Left ventricle myocardium superior (tissue), 1 donor: ENCODE data around the gene LYRM4. TPM values are rescaled to one million over a fixed set of nuclear protein-coding genes. Genes with fewer than 3 reads are reported as not detected.

Experiments
- ATAC-seq: fragments of 200-7000 bp; cut with Tn5 transposase; one replicate; pipeline ENCODE4 v1.9.1; 2020; ENCODE audit warnings: mild to moderate bottlenecking, moderate library complexity
- DNase-seq: peaks from one replicate; pipeline ENCODE4 v3.0.0-alpha.2; 2020
- intact Hi-C: fragments of 100-400 bp; cut with micrococcal nuclease; formaldehyde crosslinking; loops from one replicate; pipeline ENCODE4 v1.11.0; 2022
- total RNA-seq: library from RNA; stranded (reverse); fragmentation: NEBNext Ultra II Directional; extraction: Animal tissue kit (Norgen Biotek cat#: 25700); gene quantifications from one replicate; pipeline ENCODE4 v1.2.1, GENCODE V29; 2021
- donor health status: DM: no; HTN: yes; CAD: no; lungs with severe emphysema.

LYRM4 gene
- total RNA-seq, 1 donor from 2014 or later: 26.6 TPM

DNA sequence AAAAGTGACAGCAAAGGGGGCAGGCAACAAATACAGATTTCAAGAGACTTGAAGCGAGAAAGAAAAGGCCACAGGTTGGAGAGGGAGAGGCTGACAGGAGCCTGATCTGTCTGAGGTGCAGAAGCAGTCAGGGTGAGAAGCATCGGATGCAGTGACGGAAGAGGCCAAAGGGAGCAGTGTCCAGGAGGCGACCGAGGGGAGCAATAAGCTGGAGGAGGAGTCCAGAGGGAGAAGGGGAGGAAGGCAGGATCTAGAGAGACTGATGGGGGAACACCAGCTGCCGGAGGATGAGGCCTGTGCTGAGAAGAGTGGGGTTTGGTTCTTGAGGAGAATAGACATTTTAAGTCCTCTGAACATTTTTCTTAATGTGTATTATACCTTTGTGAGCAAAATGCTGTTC, 24.3 kb upstream of the LYRM4 start:
- DNase-seq (no peak), ATAC-seq (no peak)
- intact Hi-C loops: no loop called here

DNA sequence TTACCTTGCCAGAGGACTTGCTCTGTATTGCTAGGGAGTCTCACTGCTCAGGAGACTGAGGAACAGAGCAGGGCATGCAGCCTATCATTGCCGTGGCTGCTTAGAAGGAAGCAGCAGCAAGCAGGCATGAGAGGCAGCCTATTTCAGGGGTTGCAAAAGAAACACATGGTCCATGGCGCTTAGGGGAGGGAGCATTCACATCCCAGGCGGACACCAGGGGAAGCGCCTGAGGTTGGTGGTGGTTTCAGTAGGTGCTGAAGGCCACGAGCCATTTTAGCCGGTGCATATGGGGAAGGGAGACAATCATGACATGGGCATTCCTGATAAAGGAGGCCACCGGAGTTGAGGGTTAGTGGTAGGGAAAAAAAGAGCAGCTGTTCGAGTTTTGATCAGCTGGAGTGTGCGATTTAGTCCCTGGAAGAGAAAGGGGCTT, 21.5 kb upstream of the LYRM4 start:
- DNase-seq (no peak), ATAC-seq (no peak)
- intact Hi-C loops: no loop called here

DNA sequence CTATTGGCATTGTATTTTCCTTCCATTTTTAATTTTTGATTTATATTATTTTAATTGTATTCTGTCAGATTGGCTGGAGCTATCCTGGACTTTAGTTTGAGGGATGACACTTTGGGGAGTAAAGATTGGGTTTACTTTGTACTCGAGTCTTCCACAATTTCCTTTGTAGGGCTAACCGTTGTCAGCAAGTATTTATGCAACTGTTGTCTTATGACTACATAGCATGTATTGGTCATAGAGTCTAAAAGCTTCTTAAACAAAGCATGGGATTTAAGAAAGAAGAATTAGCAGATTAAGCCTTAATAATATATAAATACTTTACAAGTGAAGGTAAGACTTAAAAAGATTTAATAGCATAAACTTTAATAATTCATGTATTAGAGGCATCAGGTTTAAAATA, 20.2 kb upstream of the LYRM4 start:
- intact Hi-C loops: no loop called here
- no peak for ATAC-seq
- no peak for DNase-seq

DNA sequence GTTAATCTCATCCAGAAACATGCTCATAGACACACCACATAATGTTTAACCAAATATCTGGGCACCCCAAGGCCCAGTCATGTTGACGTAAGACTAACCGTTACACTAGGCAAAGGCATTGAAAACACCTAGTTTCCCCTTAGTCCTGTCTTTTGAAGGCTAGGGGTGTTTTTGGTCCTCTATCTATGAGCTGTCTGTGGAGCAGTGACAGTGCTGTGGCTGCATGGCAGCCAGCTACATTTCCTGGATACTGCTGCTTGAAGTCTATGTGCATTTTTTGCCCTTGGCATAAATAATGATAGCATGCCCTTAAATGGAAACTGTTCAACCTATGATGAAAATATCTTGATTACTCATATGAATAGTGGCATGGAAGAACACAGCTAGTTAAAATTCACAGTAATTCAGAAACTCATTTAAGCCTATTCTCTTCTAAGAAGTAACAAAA, 19.2 kb upstream of the LYRM4 start:
- no peak for ATAC-seq
- intact Hi-C loops: no loop called here
- DNase-seq: no peak

DNA sequence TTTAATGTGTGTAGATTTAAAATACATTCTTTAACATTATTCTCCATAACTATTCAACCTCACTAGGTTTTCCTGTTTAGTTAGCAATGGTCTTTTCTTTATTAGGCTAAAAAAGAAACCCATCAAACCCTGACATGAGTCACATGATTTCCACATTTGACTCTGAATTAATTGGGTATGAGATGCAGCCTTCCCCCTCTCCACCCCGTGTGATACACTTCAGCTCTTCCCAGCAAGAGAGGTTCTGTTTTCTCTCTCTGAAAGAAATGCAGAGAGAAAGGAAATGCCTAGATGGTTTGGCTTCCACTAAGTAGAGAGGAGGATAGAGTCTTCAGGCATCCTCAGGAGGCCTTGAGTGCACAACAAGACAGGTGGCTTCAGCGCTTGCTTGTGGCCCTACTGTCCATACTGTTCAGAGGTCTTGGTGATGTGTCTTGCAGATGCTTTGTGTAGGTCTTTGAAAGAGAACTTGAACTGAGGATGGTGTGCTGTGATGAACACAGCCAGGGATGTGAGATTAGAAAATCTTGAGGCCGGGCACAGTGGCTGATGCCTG, 17.9 kb upstream of the LYRM4 start:
- ATAC-seq: no peak
- no peak for DNase-seq
- intact Hi-C loops: no loop called here

DNA sequence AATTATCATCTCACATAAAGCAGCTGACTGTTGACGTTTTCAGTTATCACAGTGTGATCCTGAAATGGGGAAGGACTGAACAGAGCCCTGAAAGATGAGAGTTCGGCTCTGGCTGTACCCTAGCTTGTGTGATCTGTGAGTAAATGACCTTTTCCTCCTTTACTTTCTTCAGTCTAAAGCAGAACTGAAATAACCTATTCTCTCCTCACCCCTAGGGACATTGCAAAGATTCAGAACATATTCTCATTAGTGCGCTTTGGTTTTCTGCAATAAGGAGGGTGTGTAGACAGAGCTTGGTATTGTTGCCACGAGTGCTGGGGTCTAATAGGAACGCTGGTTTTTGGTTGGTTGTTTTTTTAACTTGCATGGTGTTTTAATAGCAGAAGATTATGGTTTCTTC, 17.3 kb upstream of the LYRM4 start:
- no peak for ATAC-seq
- intact Hi-C loops: no loop called here
- DNase-seq: no peak

DNA sequence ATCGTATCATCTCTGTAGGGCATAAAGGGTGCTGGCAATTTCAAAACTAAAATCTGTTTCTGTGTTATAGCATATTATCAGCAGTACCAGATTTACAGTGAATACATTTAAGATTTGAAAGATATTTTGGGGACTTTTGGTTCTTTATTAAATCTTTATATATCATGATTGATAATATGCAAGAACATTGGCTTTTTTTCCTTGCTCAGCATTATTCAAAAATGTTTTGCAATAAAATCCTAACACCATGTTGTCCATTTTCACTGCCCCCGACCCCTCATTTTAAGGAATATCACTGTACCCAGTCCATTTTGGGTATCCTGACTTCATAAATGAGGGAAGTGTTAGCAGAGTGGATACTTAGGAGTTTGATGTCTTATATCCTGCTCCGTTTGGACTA, 16.8 kb upstream of the LYRM4 start:
- DNase-seq (no peak), ATAC-seq (no peak)
- intact Hi-C loops: no loop called here

DNA sequence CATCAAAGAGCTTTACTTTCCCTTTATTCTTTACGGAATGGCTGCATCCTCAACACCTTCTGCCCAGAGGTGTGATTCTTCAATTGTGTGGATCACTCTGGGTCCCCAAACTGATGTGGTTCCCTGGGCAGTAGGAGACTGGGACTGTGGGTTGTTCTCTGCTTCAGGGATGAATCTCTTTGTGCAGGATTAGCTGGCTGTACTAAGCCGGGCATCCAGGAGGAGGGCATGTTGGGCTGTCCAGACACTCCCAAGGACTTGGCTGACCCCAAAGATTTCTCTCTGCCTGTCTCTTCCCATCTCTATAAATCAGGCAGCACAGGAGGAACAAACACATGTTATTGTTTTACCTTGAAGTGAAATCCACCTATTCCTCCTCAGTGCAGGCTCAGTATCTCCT, 15.8 kb upstream of the LYRM4 start:
- intact Hi-C loops: no loop called here
- no peak for ATAC-seq

DNA sequence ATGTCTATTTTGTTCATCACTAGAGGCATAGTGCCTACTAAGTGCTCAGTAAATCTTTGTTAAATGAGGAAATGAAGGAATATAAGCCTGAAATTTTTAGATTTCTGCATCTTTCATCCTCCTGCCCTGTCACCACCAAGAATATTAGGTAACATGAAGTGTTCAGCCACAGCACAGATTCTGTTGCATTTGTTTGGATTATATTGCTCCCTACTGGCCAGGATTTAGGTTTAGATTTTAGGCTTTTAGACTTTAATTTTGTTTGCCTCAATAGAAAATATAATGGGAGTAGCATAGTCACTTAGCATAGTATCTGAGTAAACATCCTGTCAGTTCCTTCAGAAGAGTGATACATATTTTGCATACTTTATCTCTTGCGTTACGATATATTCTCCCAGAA, 14.7 kb upstream of the LYRM4 start:
- DNase-seq: no peak
- intact Hi-C loops: no loop called here
- ATAC-seq: no peak

More for the DNA sequence above, 15.8 kb upstream of the LYRM4 start:
- no peak for DNase-seq

DNA sequence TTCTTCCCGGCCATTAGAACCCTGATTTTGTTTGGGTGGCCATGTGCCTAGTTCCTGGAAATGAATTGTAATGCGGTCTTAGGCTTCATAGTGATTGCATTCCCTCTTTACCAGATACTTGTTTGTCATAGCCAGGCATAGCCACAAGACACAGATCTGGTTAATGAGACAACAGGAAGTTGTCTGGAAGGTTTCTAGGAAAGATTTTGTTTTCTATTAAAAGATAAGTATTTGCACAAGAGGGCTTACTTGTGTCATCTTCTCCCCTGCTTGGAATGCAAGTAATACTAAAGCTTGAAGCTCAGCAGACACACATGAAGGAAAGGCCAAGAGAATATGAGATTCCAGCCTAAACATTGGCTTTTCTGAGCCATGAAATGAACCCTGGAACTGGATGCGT, 13.5 kb upstream of the LYRM4 start:
- DNase-seq (no peak), ATAC-seq (no peak)
- intact Hi-C loops: no loop called here

DNA sequence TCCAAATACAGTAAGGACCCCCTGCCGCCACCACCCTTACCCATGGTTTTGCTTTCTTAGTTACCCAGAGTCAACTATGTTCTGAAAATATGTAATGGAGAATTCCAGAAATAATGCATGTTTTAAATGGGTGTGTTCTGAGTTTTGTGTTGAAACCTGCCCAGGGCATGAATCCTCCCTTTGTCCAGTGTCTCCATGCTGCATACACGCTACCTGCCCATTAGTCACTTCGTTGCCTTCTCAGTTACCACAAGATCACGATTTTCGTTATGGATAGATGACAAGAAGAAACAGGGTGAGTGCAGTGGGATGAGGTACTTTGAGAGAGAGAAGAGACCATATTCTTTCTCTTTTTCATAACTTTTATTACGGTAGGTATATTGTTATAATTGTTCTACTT, 11.2 kb upstream of the LYRM4 start:
- DNase-seq: no peak
- intact Hi-C loops: no loop called here
- no peak for ATAC-seq

DNA sequence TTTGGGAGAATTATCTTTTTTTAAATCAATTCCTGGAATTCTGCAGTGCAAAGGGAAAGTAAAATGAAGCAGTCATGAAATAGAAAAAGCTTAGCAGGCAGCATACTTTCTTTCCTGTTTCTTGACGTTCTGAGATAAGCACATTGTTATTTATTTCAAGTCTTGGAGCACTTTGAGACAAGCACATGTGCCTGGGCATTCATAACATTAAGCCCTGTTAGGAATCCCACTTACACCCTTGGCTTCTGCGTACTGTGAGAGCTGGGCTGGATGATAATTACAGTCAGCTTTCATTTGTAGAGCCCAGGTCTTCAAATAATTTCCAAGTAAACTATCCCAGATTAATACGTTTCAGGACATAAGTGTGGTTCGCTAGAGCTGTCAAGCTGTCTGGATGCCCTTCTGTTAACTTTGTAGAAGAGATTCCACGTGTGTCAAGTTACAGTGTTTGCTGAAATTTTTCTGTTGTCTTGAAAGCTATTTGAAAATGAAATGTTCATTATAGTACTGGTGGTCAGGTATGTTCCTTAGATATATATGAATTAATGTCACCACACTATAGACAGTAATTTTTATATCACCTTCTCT, 9.4 kb upstream of the LYRM4 start:
- intact Hi-C loops: no loop called here
- ATAC-seq: no peak
- DNase-seq: no peak

DNA sequence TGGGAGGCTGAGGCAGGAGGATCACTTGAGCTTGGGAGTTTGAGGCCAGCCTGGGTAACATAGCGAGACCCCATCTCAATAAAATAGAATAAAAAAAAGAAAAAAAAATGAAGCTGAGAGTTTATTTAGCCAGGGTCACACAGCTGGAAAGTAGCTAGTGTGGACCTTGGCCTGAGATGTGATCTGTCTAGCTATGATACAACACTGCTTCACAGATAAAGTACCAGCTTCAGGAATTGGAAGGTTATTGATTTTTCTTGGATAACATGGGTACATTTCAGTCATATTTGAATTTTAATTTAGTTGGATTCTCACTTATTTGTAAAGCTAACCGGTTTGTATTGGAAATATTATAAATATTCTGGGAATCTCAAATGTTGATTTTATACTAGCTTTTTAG, 5.7 kb upstream of the LYRM4 start:
- ATAC-seq (no peak), DNase-seq (no peak)
- intact Hi-C loops: no loop called here

DNA sequence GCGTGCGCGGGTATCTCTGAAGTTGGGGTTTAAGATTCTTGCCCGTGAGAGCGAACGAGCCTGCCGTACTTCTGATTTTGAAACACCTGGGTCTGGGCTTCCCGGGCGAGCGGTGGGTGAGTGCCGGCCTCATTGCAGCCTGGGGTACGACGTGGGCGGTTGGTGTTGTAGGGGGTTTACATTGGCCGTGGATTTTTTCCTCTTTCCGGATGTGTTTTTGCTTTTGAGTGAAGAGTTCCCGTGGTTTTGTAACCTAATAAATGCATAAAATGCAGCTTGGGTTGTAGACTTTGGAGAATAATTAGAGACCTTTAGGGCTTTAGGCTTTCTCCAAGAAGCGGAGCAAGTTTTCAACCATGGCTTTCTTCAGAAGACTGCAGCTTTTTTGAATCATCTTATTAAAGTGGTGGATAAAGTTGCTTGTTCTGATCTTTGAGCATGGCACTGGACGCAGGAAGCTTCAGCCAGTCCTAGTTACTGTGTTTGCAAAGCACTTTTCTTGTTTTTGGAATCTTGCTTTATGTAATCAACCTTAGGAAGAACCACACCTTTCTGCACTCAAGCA, 877 bp upstream of the LYRM4 start:
- no peak for DNase-seq
- intact Hi-C loops: no loop called here
- ATAC-seq: no peak

DNA sequence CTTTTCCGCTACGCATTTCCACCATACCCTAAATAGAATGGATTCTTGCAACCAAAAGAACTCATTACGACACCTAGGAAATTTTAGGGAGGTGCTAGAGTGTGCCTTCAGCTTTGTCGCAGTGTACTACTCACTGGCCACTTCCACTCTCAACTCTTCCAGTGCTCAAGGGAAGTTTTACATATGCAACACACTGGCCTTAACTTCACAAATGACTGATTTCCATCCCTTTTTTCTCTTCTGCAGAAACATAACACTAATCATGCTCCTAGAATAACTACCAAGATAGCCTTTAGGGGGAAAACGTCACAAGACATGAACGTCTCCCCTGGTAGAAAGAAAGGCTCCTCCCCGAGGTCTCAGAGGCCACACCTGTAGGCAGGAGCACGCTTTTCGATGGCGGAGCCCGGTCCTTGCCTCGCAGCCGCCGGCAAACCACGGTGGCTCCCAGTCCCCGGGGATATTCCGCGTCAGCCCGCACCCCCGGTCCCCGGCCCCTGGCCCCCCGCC, 584 bp downstream of the LYRM4 start:
- ATAC-seq: peak; percentile 60
- intact Hi-C loops: no loop called here
- DNase-seq: peak; percentile 55

DNA sequence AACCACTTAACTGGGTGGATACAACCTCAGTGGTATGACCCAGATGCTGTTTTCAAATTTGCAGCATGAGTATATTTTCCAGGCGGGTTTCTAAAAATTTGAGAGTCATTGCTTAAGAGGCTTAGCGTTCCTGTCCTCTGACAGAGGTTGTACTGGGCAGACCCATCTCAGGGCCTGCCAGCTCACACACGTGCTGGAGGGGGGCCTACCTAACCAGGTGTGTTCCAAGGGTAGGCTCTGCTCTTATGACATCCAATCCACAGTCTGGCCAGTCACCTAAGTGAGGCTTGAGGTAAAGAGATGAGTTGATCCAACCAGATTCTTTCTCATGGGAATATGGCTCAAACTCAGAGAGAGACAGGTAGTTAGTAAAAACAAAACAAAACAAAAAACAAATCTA, 1.3 kb downstream of the LYRM4 start:
- DNase-seq (no peak), ATAC-seq (no peak)
- intact Hi-C loops: no loop called here

DNA sequence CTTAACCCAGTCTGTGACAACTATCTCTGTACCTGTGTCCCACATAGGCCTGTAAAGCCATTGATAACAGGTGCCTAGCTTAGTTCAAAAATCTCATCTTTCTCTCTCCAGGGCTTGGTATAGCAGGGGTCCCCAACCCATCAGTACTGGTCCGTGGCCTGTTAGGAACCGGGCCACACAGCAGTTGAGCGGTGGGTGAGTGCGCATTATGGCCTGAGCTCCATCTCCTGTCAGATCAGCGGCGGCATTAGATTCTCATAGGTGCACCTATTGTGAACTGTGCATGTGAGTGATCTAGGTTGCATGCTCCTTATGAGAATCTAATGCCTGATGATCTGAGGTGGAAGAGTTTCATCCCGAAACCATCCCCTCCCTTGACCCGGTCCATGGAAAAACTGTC, 3.4 kb downstream of the LYRM4 start:
- DNase-seq (no peak), ATAC-seq (no peak)
- intact Hi-C loops: no loop called here

DNA sequence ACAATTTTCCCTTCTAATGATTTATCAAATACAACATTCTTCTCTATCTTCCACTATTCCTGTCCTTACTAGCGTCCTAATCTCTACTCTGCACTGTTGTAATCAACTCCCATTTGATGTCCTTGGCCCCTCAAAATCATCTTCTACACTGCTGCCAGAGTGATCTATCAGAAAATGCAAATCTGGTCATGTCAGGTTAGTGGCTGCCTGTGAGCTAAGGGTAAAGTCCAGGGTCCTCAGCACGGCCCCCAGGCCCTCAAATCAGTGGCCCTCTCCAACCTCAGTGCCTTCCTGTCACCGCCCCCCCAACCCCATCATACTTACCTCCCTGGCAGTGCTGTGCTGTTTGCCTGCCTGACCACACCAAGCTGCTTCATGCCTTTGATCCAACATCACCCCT, 3.8 kb downstream of the LYRM4 start:
- ATAC-seq (no peak), DNase-seq (no peak)
- intact Hi-C loops: no loop called here

DNA sequence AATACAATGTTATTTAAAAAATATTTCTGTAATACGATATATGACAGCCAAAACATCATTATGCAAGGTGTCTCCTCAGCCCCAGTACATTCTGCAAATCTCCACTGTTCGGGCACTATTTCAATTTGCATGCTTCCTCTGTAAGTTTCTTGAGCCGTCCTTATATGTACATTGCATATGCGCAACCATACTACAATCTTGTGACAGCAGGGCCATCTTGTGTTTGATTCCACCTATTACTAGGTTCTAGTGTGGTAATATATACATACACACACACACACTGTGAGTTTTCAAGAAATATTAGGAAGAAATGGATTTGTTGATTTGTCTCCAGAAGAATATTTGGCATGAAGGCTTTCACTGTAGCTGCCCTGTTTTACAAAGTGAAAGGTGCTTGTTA, 9.8 kb downstream of the LYRM4 start:
- no peak for DNase-seq
- intact Hi-C loops: no loop called here
- ATAC-seq: no peak

DNA sequence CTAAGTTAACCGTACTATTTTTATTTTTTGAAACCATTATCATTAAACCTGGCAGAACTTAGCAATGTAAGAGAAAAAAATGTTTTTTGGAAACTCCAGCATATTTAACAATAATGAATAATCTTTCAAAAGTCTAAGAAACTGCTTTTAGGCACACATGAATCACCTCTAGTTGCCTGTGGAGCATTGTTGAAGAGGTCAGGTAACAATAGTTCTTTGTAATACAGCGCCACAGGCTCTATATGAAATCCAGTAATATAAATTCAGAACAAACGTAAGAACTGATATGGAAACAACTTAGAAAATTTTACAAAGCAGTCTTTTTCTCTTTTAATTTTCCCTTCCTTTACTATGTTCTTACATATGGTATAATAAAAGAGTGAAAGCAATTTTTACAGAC, 10.3 kb downstream of the LYRM4 start:
- DNase-seq (no peak), ATAC-seq (no peak)
- intact Hi-C loops: no loop called here

DNA sequence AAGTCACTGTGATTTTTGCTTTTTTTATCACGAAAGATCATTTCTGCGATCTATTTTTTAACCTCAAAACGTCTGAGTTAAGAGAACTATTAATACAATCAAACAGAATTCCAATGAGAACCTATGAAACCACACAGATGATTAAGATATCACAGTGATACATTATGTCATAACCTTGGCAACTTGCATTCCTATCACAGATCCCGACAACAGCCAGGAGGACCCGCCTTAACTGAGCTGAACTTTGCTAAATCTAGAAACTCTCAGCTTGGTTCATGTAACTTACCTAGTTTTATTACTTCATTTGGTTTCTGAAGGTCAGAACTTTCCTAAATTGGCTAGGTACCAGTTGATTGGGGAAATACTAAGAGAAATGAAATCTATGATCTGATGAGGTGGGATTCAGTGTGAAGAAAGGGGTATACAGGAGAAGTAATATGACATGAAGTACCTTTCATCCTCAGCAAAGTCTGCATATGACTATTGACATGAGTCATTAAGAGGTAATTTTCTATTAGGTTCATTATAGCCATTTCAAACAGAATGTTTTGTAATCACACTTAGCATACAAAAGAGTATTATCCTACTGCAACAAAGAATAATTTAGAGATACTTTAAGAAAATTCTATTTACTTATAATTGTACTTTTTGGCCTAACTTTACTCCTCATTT, 11.2 kb downstream of the LYRM4 start:
- intact Hi-C loops: no loop called here
- no peak for ATAC-seq
- DNase-seq: no peak
